Ovary (tissue), 3 donors: Measurements from ENCODE around the gene ACSM2A.

Source experiments
- EP300 ChIP-seq: sonication (generic); formaldehyde crosslinking; IDR thresholded peaks from one replicate; pipeline ENCODE4 v1.6.1; 2017; ENCODE audit warnings: antibody characterized with exemption
- TF ChIP-seq, protein P1 (sequence below), 3 donors: fragments of 450-650 bp in 2 of 3; fragments of 200-600 bp in 1 of 3; IDR thresholded peaks; one replicate each; pipeline versions ENCODE4 v1.5.1 to v1.8.0; 2016 to 2022; ENCODE audit warnings: antibody characterized with exemption in 3 of 3, mild to moderate bottlenecking in 1 of 3
- donor health status: DM: no; HTN: no; CAD: no.

DNA sequence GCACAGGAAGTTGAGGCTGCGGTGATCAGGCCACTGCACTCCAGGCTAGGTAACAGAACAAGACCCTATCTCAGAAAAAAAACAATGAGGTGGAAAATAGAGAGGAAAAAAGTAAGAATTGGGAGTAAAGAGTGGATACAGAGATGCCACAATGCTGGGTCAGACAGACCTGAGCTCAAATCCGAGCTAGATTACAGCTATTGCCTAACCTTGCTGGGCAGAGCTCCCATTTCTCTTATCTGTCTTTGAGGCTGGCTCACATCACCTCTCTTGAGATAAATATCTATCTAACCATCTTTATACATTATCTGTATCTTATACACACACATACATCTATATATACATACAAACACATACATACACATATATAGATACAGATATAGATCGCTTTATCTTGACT, 65.8 kb downstream of the ACSM2A start:
- TF ChIP-seq, protein P1, sequence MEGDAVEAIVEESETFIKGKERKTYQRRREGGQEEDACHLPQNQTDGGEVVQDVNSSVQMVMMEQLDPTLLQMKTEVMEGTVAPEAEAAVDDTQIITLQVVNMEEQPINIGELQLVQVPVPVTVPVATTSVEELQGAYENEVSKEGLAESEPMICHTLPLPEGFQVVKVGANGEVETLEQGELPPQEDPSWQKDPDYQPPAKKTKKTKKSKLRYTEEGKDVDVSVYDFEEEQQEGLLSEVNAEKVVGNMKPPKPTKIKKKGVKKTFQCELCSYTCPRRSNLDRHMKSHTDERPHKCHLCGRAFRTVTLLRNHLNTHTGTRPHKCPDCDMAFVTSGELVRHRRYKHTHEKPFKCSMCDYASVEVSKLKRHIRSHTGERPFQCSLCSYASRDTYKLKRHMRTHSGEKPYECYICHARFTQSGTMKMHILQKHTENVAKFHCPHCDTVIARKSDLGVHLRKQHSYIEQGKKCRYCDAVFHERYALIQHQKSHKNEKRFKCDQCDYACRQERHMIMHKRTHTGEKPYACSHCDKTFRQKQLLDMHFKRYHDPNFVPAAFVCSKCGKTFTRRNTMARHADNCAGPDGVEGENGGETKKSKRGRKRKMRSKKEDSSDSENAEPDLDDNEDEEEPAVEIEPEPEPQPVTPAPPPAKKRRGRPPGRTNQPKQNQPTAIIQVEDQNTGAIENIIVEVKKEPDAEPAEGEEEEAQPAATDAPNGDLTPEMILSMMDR (IDR thresholded peaks at IDR 0.05) = no peak
- no peak for TF ChIP-seq EP300
